ENCODE data around the gene RFPL2.

Gene RFPL2

GRCh38 chr22:32204856-32205722 is at the start of gene RFPL2:
Gene RFPL2 (minus strand): TSS chr22:32205073. CDS start chr22:32202451, 2,622 bp downstream.
- peak in 1 of 2 donors; percentile 56 for DNase-seq (ENCODE audit: low spot score in 2 of 2)
- no peak for ATAC-seq
- H3K9me3 Mint-ChIP-seq: no peaks in the 10 kb centered on the region
- peaks cover 58% of the 10 kb centered on the region for H3K4me1 Mint-ChIP-seq
- H3K36me3 Mint-ChIP-seq: no peaks in the 10 kb centered on the region
- H3K27ac Mint-ChIP-seq: no peak within 1 kb of the TSS
- peak within 1 kb of the TSS; percentile 56 for H3K4me3 Mint-ChIP-seq

- no peaks in the 10 kb centered on the region for H3K36me3 Mint-ChIP-seq
- DNase-seq (ENCODE audit: low spot score in 2 of 2) (no peak), ATAC-seq (no peak)
- no peak overlapping the region for H3K27ac Mint-ChIP-seq
- no peaks in the 10 kb centered on the region for H3K4me1 Mint-ChIP-seq
- no peak overlapping the region for H3K4me3 Mint-ChIP-seq
- no peaks in the 10 kb centered on the region for H3K9me3 Mint-ChIP-seq
Observed at GRCh38 chr22:32249231-32249630, 44.4 kb upstream of the RFPL2 start.

DNA sequence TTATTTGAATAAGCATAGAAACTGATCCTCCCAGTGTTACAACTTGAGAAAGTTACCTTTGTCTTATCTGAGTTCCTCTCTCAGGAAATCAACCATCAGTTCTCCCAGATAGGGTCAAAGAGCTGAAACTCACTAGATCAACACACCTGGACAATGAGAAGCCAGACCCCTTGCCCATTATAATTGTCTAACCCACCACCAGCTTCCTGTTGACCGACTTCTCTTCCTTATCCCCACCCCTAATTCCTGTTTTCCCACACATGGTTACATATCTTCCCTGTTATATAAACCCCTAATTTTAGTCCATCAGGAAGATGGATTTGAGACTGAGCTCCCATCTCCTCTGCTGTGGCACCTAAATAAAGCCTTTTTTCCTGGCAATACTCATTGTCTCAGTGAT is 43.4 kb upstream of the RFPL2 start:
- Mint-ChIP-seq H3K27ac (no peak overlapping the region), H3K4me1 (no peaks in the 10 kb centered on the region), H3K9me3 (no peaks in the 10 kb centered on the region), H3K4me3 (no peak overlapping the region), H3K36me3 (no peaks in the 10 kb centered on the region)
- ATAC-seq (no peak), DNase-seq (ENCODE audit: low spot score in 2 of 2) (no peak)

DNA sequence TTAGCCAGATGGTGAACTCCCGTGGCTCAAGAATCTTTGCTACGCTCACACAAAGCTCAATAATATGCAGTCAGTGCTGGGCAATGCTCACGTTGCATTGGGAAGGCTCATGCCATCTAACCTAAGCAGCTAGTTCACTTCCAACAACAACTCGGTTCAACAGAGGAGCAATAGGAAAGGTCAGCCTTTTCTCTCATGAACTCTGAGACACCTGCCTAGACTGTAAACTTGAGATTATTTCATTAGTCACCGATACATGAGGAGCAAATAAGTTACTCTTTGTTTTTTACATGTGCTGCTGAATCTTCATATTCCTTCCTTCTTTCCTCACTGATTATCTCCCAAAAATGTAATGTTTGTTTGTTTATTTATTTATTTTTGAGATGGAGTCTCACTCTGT is 41.3 kb upstream of the RFPL2 start:
- no peak overlapping the region for H3K4me3 Mint-ChIP-seq
- ATAC-seq: no peak

GRCh38 chr22:32245042-32245441 is 40.2 kb upstream of the RFPL2 start:
- no peaks in the 10 kb centered on the region for H3K9me3 Mint-ChIP-seq
- no peak for DNase-seq (ENCODE audit: low spot score in 2 of 2)
- no peak overlapping the region for H3K27ac Mint-ChIP-seq
- no peaks in the 10 kb centered on the region for H3K36me3 Mint-ChIP-seq
- H3K4me1 Mint-ChIP-seq: no peaks in the 10 kb centered on the region
- no peak overlapping the region for H3K4me3 Mint-ChIP-seq
- no peak for ATAC-seq

More for the DNA sequence above, 41.3 kb upstream of the RFPL2 start:
- no peaks in the 10 kb centered on the region for H3K36me3 Mint-ChIP-seq
- DNase-seq (ENCODE audit: low spot score in 2 of 2): no peak
- no peak overlapping the region for H3K27ac Mint-ChIP-seq
- H3K4me1 Mint-ChIP-seq: no peaks in the 10 kb centered on the region
- no peaks in the 10 kb centered on the region for H3K9me3 Mint-ChIP-seq

- ATAC-seq: no peak
- Mint-ChIP-seq H3K4me3 (no peak overlapping the region), H3K36me3 (no peaks in the 10 kb centered on the region), H3K9me3 (no peaks in the 10 kb centered on the region), H3K27ac (no peak overlapping the region), H3K4me1 (no peaks in the 10 kb centered on the region)
- no peak for DNase-seq (ENCODE audit: low spot score in 2 of 2)
Observed at GRCh38 chr22:32244547-32244946, 39.7 kb upstream of the RFPL2 start.

- Mint-ChIP-seq H3K36me3 (no peaks in the 10 kb centered on the region), H3K4me1 (no peaks in the 10 kb centered on the region), H3K27ac (no peak overlapping the region), H3K4me3 (no peak overlapping the region), H3K9me3 (no peaks in the 10 kb centered on the region)
- ATAC-seq: no peak
- no peak for DNase-seq (ENCODE audit: low spot score in 2 of 2)
Observed at GRCh38 chr22:32240461-32240860, 35.6 kb upstream of the RFPL2 start.

GRCh38 chr22:32237906-32238305 is 33.0 kb upstream of the RFPL2 start:
- ATAC-seq: no peak

DNA sequence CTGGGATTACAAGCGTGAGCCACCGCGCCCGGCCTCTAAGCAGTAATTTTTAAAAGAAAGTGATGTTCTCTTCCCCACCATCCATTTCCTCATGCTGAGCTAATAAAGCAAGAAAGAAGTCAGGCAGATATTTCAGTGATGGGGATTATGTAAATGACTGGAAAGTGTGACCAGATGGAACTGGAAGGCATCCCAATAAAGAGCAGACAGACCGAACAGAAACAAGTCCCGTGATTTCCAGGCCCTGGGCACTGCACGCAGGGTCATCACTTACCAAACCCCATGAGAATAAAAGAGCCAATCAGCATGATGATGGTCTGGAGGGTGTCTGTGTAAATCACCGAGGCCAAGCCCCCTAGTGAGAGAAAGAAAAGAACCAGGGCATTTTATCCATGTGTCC is 32.1 kb upstream of the RFPL2 start:
- H3K36me3 Mint-ChIP-seq: no peaks in the 10 kb centered on the region
- H3K4me3 Mint-ChIP-seq: no peak overlapping the region
- ATAC-seq: no peak

More at GRCh38 chr22:32237906-32238305, 33.0 kb upstream of the RFPL2 start:
- Mint-ChIP-seq H3K4me1 (no peaks in the 10 kb centered on the region), H3K9me3 (no peaks in the 10 kb centered on the region), H3K27ac (no peak overlapping the region), H3K4me3 (no peak overlapping the region), H3K36me3 (no peaks in the 10 kb centered on the region)
- no peak for DNase-seq (ENCODE audit: low spot score in 2 of 2)

GRCh38 chr22:32233091-32233490 is 28.2 kb upstream of the RFPL2 start:
- H3K4me3 Mint-ChIP-seq: no peak overlapping the region
- no peak for DNase-seq (ENCODE audit: low spot score in 2 of 2)
- ATAC-seq: no peak
- no peaks in the 10 kb centered on the region for H3K4me1 Mint-ChIP-seq
- H3K27ac Mint-ChIP-seq: no peak overlapping the region
- H3K9me3 Mint-ChIP-seq: no peaks in the 10 kb centered on the region
- H3K36me3 Mint-ChIP-seq: no peaks in the 10 kb centered on the region

More for the DNA sequence above, 32.1 kb upstream of the RFPL2 start:
- no peaks in the 10 kb centered on the region for H3K4me1 Mint-ChIP-seq
- no peak overlapping the region for H3K27ac Mint-ChIP-seq
- no peaks in the 10 kb centered on the region for H3K9me3 Mint-ChIP-seq
- DNase-seq (ENCODE audit: low spot score in 2 of 2): no peak

- no peak for DNase-seq (ENCODE audit: low spot score in 2 of 2)
- Mint-ChIP-seq H3K9me3 (no peaks in the 10 kb centered on the region), H3K27ac (no peak overlapping the region), H3K36me3 (no peaks in the 10 kb centered on the region), H3K4me3 (no peak overlapping the region), H3K4me1 (no peaks in the 10 kb centered on the region)
- ATAC-seq: no peak
Observed at GRCh38 chr22:32232191-32232830, 27.4 kb upstream of the RFPL2 start.

GRCh38 chr22:32226326-32227104 is 21.6 kb upstream of the RFPL2 start:
- ATAC-seq (no peak), DNase-seq (ENCODE audit: low spot score in 2 of 2) (no peak)
- H3K27ac Mint-ChIP-seq: no peak overlapping the region
- H3K9me3 Mint-ChIP-seq: no peaks in the 10 kb centered on the region
- H3K36me3 Mint-ChIP-seq: no peaks in the 10 kb centered on the region
- no peaks in the 10 kb centered on the region for H3K4me1 Mint-ChIP-seq
- no peak overlapping the region for H3K4me3 Mint-ChIP-seq

DNA sequence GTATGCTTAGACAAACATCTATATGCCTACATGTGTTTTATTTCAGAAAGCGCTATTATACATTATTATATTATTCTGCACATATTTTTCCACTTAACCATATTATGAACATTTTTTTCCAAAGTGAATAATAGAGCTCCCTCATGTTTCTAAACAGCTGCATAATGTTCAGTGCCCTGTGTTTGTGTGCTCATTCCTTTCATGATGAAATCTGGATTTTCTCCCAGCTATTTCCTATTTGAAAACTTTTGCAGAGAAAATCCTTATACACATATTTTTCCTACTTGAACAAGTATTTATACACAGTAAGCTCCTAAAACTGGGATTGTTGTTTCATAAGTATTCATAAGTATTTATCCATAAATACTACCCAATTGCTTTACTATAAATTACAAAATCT is 18.1 kb upstream of the RFPL2 start:
- H3K27ac Mint-ChIP-seq: no peak overlapping the region
- H3K9me3 Mint-ChIP-seq: no peaks in the 10 kb centered on the region
- no peaks in the 10 kb centered on the region for H3K4me1 Mint-ChIP-seq
- H3K4me3 Mint-ChIP-seq: no peak overlapping the region
- no peaks in the 10 kb centered on the region for H3K36me3 Mint-ChIP-seq
- DNase-seq (ENCODE audit: low spot score in 2 of 2) (no peak), ATAC-seq (no peak)

GRCh38 chr22:32219026-32219425 is 14.2 kb upstream of the RFPL2 start:
- no peak overlapping the region for H3K27ac Mint-ChIP-seq
- H3K36me3 Mint-ChIP-seq: no peaks in the 10 kb centered on the region
- H3K4me3 Mint-ChIP-seq: no peak overlapping the region
- DNase-seq (ENCODE audit: low spot score in 2 of 2): no peak
- no peaks in the 10 kb centered on the region for H3K4me1 Mint-ChIP-seq
- no peaks in the 10 kb centered on the region for H3K9me3 Mint-ChIP-seq
- no peak for ATAC-seq

GRCh38 chr22:32218470-32218869 is 13.6 kb upstream of the RFPL2 start:
- H3K4me1 Mint-ChIP-seq: no peaks in the 10 kb centered on the region
- ATAC-seq: no peak

More at GRCh38 chr22:32218470-32218869, 13.6 kb upstream of the RFPL2 start:
- no peak overlapping the region for H3K27ac Mint-ChIP-seq
- no peak overlapping the region for H3K4me3 Mint-ChIP-seq
- H3K36me3 Mint-ChIP-seq: no peaks in the 10 kb centered on the region
- no peaks in the 10 kb centered on the region for H3K9me3 Mint-ChIP-seq
- DNase-seq (ENCODE audit: low spot score in 2 of 2): no peak
